ENCODE results near the gene RHPN2. TPM values are rescaled to one million over a fixed set of nuclear protein-coding genes. Genes with fewer than 3 reads are reported as not detected.

RHPN2 gene
- total and polyA plus RNA-seq, 2 of the 13 experiments (the other 11 are each of a cell fraction or from before 2014, with no cell fraction given) = 20.3 to 48.0 TPM

GRCh38 chr19:33100894-33101644 lies 36.4 kb upstream of the RHPN2 start (continued):
- TF ChIP-seq SIX4 (CRISPR knock-in tag; IDR thresholded peaks at IDR 0.05) (peak; percentile 81), HOXA9 (CRISPR knock-in tag; IDR thresholded peaks at IDR 0.05; ENCODE audit: borderline replicate concordance) (no peak), BRCA1 (CRISPR knock-in tag; IDR thresholded peaks at IDR 0.05) (no peak), SP140L (CRISPR knock-in tag; IDR thresholded peaks at IDR 0.05; ENCODE audit: borderline replicate concordance) (no peak; the same call in 1 of the 2 replicates), HDAC1 (CRISPR knock-in tag; IDR thresholded peaks at IDR 0.05) (peak; percentile 72; the same call in 1 of the 2 replicates), CREB1 (IDR thresholded peaks at IDR 0.05) (peak; percentile 58; the same call in 1 of the 2 replicates), CREB1 (CRISPR knock-in tag; IDR thresholded peaks at IDR 0.05) (peak; percentile 50), ZNF704 (CRISPR knock-in tag; IDR thresholded peaks at IDR 0.05; ENCODE audit: borderline replicate concordance) (no peak), CEBPB (IDR thresholded peaks at IDR 0.05; ENCODE audit: borderline replicate concordance, low read depth, low read length) (no peak), ZNF431 (CRISPR knock-in tag; IDR thresholded peaks at IDR 0.05; ENCODE audit: borderline replicate concordance, low read depth) (no peak), ZBTB49 (CRISPR knock-in tag; IDR thresholded peaks at IDR 0.05; ENCODE audit: borderline replicate concordance) (no peak), PHF20 (CRISPR knock-in tag; IDR thresholded peaks at IDR 0.05) (no peak), SRSF9 (IDR thresholded peaks at IDR 0.05; ENCODE audit: borderline replicate concordance, insufficient read depth, low read depth, low read length, poor library complexity, severe bottlenecking) (no peak), ZSCAN9 (CRISPR knock-in tag; IDR thresholded peaks at IDR 0.05; ENCODE audit: borderline replicate concordance) (no peak), DMTF1 (CRISPR knock-in tag; IDR thresholded peaks at IDR 0.05) (no peak), SRSF1 (optimal IDR thresholded peaks at IDR 0.05; ENCODE audit: low read depth, low read length) (no peak), NR1H2 (CRISPR knock-in tag; IDR thresholded peaks at IDR 0.05; ENCODE audit: borderline replicate concordance, low read depth) (no peak), ZNF780A (CRISPR knock-in tag; IDR thresholded peaks at IDR 0.05) (no peak), CENPBD1 (CRISPR knock-in tag; IDR thresholded peaks at IDR 0.05; ENCODE audit: borderline replicate concordance, low read depth) (no peak), ZNF414 (CRISPR knock-in tag; IDR thresholded peaks at IDR 0.05) (no peak), KMT2B (CRISPR knock-in tag; IDR thresholded peaks at IDR 0.05) (0 out of 2 replicates have a peak, but pooled peaks have one; percentile 26), ZC3H4 (CRISPR knock-in tag; IDR thresholded peaks at IDR 0.05; ENCODE audit: borderline replicate concordance) (no peak), NFE2 (CRISPR knock-in tag; IDR thresholded peaks at IDR 0.05) (no peak)

Data from HepG2 (cell line).